ENCODE results near the gene ABCC11.

The ABCC11 gene

GRCh38 chr16:48123104-48123788, 124.1 kb downstream of the ABCC11 start:
- no peak for TF ChIP-seq CTCF (IDR thresholded peaks at IDR 0.05; ENCODE audit: low read depth, low read length)
- H3K36me3 ChIP-seq, result no peaks in the 10 kb centered on the region
- DNase-seq, result no peak
- H3K4me1 ChIP-seq, result no peaks in the 10 kb centered on the region
- no peak overlapping the region for H3K4me3 ChIP-seq (ENCODE audit: low read depth, low read length)
- no peaks in the 10 kb centered on the region for H3K9me3 ChIP-seq
- no peaks in the 10 kb centered on the region for H3K27me3 ChIP-seq

GRCh38 chr16:48121276-48121675, 126.1 kb downstream of the ABCC11 start:
- no peak for DNase-seq
- H3K4me1 ChIP-seq, result no peaks in the 10 kb centered on the region
- H3K9me3 ChIP-seq, result no peaks in the 10 kb centered on the region
- no peaks in the 10 kb centered on the region for H3K27me3 ChIP-seq
- no peaks in the 10 kb centered on the region for H3K36me3 ChIP-seq
- no peak for TF ChIP-seq CTCF (IDR thresholded peaks at IDR 0.05; ENCODE audit: low read depth, low read length)
- H3K4me3 ChIP-seq (ENCODE audit: low read depth, low read length), result no peak overlapping the region

- no peaks in the 10 kb centered on the region for H3K27me3 ChIP-seq
- no peaks in the 10 kb centered on the region for H3K4me1 ChIP-seq
- no peak for DNase-seq
- H3K36me3 ChIP-seq, result no peaks in the 10 kb centered on the region
- no peak for TF ChIP-seq CTCF (IDR thresholded peaks at IDR 0.05; ENCODE audit: low read depth, low read length)
- no peak overlapping the region for H3K4me3 ChIP-seq (ENCODE audit: low read depth, low read length)
- no peaks in the 10 kb centered on the region for H3K9me3 ChIP-seq
These were observed 128.5 kb downstream of the ABCC11 start for GRCh38 chr16:48118841-48119240.

GRCh38 chr16:48117217-48118105, 129.9 kb downstream of the ABCC11 start:
- Histone ChIP-seq H3K4me3 (ENCODE audit: low read depth, low read length) (no peak overlapping the region), H3K4me1 (no peaks in the 10 kb centered on the region), H3K9me3 (no peaks in the 10 kb centered on the region), H3K36me3 (no peaks in the 10 kb centered on the region), H3K27me3 (no peaks in the 10 kb centered on the region)
- TF ChIP-seq CTCF (IDR thresholded peaks at IDR 0.05; ENCODE audit: low read depth, low read length), result peak; percentile 79
- DNase-seq, result peak; percentile 82

All from BE2C (cell line).